ENCODE data around the gene OGA. TPM values are rescaled to one million over a fixed set of nuclear protein-coding genes. Genes with fewer than 3 reads are reported as not detected.

OGA gene
- total RNA-seq = 148 TPM

DNA sequence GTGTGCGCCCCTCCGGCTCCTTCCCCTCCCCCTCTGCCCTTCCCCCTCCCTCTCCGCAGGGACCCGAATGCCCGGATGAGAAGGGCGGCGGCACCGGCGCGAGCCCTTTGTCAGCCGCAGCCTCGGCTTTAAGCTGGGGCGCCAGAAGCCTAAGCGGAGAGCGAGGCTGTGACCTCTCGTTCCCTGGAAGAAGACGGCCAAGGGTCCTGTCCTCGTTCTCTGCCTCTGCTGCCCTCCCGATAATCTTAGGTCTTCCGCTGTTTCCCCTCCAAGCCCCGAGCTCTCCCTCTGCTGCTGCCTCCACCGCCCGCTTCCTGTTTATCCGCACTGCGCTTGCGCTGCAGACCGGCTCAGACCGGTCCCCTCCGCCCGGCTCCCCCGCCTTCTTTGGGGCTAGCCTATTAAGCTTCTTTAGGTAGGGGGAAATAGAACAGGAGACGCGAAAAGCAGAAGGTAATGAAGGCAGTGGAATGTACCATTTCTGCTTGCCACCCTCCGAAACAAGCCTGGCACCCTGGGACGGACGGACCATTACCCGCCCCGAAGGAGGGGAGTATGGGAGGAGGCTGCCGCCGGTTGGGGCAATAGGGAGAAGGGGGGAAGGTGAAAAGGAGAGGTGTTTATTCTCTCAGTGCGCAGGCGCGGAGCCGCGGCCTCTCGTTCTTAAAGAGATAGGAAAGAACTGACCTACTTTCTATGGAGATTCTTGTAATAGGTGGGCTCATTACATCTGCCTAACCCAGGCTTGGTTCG lies at the start of gene OGA:
Gene OGA (minus strand): TSS at position 326 of the 753 bp plus-strand sequence. CDS start 422 bp downstream, outside the sequence.
- Histone ChIP-seq H3K36me3 (ENCODE audit: control insufficient read depth in 3 of 3, insufficient read depth in 3 of 3, low read length in 3 of 3) (peaks cover 0 to 2% (median 2%) of the 10 kb centered on the region in 3 donors), H3K27me3 (ENCODE audit: control insufficient read depth in 3 of 3, insufficient read depth in 3 of 3, low read length in 3 of 3) (no peaks in the 10 kb centered on the region), H3K27ac (ENCODE audit: low read depth, low read length) (peak within 1 kb of the TSS; percentile 90), H3K4me1 (ENCODE audit: control insufficient read depth in 3 of 3, insufficient read depth in 3 of 3, low read length in 3 of 3) (peaks cover 17 to 29% (median 27%) of the 10 kb centered on the region in 3 donors), H3K4me3 (ENCODE audit: low read length in 3 of 3) (peak within 1 kb of the TSS; percentile 98 to 99 (median 98)), H3K9me3 (ENCODE audit: control insufficient read depth in 3 of 3, low read length in 3 of 3) (no peaks in the 10 kb centered on the region), H3K9ac (ENCODE audit: low read depth in 1 of 3, low read length in 3 of 3) (peak within 1 kb of the TSS; percentile 95 to 99 (median 97))

DNA sequence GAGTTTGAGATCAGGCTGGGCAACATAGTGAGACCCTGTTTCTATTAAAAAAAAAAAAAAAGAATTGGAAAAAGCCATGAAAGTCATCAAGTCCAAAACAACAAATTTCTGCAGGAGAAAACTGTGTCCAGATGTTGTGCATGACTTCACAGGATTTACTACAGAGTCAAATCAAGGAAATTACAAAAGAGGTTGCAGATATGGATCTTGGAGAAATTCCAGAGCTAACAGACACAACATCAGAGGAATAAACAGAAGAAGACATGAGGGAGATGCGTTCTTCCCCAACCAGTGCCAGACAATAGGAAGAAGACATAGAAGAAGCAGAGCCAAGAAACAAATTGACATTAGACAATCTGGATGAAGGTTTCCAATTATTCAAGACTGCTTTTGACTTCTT lies 49.7 kb upstream of the OGA start:
- Histone ChIP-seq H3K27me3 (ENCODE audit: control insufficient read depth in 3 of 3, insufficient read depth in 3 of 3, low read length in 3 of 3) (no peaks in the 10 kb centered on the region), H3K27ac (ENCODE audit: low read depth, low read length) (no peak overlapping the region), H3K9ac (ENCODE audit: low read depth in 1 of 3, low read length in 3 of 3) (no peak overlapping the region), H3K4me3 (ENCODE audit: low read length in 3 of 3) (no peak overlapping the region), H3K9me3 (ENCODE audit: control insufficient read depth in 3 of 3, low read length in 3 of 3) (no peaks in the 10 kb centered on the region), H3K36me3 (ENCODE audit: control insufficient read depth in 3 of 3, insufficient read depth in 3 of 3, low read length in 3 of 3) (no peaks in the 10 kb centered on the region), H3K4me1 (ENCODE audit: control insufficient read depth in 3 of 3, insufficient read depth in 3 of 3, low read length in 3 of 3) (no peaks in the 10 kb centered on the region)

DNA sequence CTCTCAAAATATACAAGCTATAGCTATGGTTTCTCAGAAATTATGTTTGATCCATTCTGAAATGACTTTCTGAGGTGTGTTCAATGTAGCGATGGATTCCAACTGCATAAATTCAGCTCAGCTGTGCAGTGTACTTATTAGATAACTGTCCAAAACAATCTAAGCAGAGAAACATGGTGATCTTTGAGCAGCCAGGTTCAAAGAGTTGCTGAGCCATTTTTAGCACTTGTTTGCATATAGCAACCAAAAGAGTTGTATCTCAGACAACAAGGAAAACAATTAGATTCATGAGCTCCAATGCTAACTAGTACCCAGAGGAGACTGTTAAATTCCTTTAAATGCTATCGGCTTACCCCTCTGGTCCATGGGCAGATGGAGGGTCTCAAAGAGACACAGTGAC lies 41.3 kb upstream of the OGA start:
- Histone ChIP-seq H3K4me1 (ENCODE audit: control insufficient read depth in 3 of 3, insufficient read depth in 3 of 3, low read length in 3 of 3) (no peaks in the 10 kb centered on the region), H3K4me3 (ENCODE audit: low read length in 3 of 3) (no peak overlapping the region), H3K9me3 (ENCODE audit: control insufficient read depth in 3 of 3, low read length in 3 of 3) (peaks cover 0 to 2% (median 0%) of the 10 kb centered on the region in 3 donors), H3K27me3 (ENCODE audit: control insufficient read depth in 3 of 3, insufficient read depth in 3 of 3, low read length in 3 of 3) (no peaks in the 10 kb centered on the region), H3K9ac (ENCODE audit: low read depth in 1 of 3, low read length in 3 of 3) (no peak overlapping the region), H3K36me3 (ENCODE audit: control insufficient read depth in 3 of 3, insufficient read depth in 3 of 3, low read length in 3 of 3) (peaks cover 0 to 2% (median 0%) of the 10 kb centered on the region in 3 donors), H3K27ac (ENCODE audit: low read depth, low read length) (no peak overlapping the region)

DNA sequence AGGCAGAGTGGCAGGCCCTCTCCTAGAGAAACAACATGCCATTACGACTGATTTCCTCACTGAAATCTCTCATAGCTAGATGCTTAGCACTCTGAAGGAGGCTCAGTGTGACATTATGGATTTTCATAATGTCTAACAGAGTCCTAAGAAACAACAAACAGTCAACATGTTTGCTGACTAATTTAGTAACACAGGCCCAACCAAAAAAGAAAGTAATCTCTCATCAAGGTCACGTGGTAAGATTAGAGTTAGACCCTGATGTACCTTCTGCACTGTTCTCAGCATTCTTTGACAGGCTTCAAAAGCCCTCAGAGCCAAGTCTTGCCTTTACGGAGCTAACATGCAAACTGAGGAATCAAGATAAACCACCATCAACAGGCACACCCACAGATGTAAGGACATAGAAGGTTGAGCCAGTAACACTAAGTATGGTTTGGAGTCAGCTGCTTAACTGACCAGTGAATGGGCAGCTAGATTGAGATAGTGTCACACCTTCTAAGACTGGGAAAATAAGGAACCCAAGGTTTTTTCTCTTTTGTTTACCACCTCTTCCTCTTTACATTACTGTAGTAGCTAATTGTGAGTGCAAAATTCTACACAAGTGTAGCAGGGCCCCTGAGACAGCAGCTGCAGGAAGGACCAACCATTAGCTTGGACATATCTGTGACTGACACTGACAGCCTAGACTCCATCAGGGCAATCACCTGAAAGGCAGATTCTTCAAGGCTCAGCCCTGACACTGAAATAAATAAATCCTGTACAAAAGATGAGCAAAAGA lies 40.7 kb upstream of the OGA start:
- no peak overlapping the region for H3K27ac ChIP-seq (ENCODE audit: low read depth, low read length)
- peaks cover 0 to 2% (median 0%) of the 10 kb centered on the region in 3 donors for H3K9me3 ChIP-seq (ENCODE audit: control insufficient read depth in 3 of 3, low read length in 3 of 3)
- H3K27me3 ChIP-seq (ENCODE audit: control insufficient read depth in 3 of 3, insufficient read depth in 3 of 3, low read length in 3 of 3) = no peaks in the 10 kb centered on the region
- no peaks in the 10 kb centered on the region for H3K4me1 ChIP-seq (ENCODE audit: control insufficient read depth in 3 of 3, insufficient read depth in 3 of 3, low read length in 3 of 3)
- H3K36me3 ChIP-seq (ENCODE audit: control insufficient read depth in 3 of 3, insufficient read depth in 3 of 3, low read length in 3 of 3) = peaks cover 0 to 2% (median 0%) of the 10 kb centered on the region in 3 donors
- H3K4me3 ChIP-seq (ENCODE audit: low read length in 3 of 3) = no peak overlapping the region
- H3K9ac ChIP-seq (ENCODE audit: low read depth in 1 of 3, low read length in 3 of 3) = no peak overlapping the region

DNA sequence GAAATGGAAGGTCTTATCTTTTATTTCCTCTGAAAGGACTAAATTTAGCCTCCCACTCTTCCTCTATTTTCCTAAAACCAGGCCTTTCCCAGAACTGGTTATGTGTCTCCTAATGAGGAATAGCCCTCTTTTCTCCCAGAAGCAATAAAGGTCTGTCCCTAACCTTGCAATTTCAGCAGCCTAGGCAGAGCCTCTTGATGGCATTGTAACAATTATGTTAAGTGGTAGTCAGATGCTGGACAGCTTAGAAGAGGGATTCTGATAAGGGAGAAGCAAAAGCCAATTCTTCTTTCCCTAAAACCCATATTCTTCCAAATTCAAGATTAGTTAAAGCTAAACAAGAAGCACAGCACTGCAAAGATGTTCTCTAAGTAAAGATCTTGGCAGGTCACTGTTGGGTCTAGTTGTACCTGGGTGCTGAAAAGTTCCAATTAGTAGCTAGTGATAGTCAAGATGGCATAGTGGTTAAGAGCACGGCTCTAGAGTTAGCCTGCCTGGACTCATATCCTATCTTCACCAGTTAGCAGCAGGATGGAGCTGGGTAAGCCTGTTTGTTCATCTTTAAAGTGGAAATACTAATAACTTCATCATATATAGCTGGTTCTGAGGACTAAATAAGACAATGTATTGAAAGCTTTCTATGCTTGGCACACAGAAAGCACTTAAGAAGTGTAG lies 39.7 kb upstream of the OGA start:
- Histone ChIP-seq H3K9me3 (ENCODE audit: control insufficient read depth in 3 of 3, low read length in 3 of 3) (peaks cover 0 to 2% (median 0%) of the 10 kb centered on the region in 3 donors), H3K4me1 (ENCODE audit: control insufficient read depth in 3 of 3, insufficient read depth in 3 of 3, low read length in 3 of 3) (no peaks in the 10 kb centered on the region), H3K4me3 (ENCODE audit: low read length in 3 of 3) (no peak overlapping the region), H3K9ac (ENCODE audit: low read depth in 1 of 3, low read length in 3 of 3) (no peak overlapping the region), H3K27ac (ENCODE audit: low read depth, low read length) (no peak overlapping the region), H3K36me3 (ENCODE audit: control insufficient read depth in 3 of 3, insufficient read depth in 3 of 3, low read length in 3 of 3) (peaks cover 0 to 2% (median 0%) of the 10 kb centered on the region in 3 donors), H3K27me3 (ENCODE audit: control insufficient read depth in 3 of 3, insufficient read depth in 3 of 3, low read length in 3 of 3) (no peaks in the 10 kb centered on the region)

DNA sequence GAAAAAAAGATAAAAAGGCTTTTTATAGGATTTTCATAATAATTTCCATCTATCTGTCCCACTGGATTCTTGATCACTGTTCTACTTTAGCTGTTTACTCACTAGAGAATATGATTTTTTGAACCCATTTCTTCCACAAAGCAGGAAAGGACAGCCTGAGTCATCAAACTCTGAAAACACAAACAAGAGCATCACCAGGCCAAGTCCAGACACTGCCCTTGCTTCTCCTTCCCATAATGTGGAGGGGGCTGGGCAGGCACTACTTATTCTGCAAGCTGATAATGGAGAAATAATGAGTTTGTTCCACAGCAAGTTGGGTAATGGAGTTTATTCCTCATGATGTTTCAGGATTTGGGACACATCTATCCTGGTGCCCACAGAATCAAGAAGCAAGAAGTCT lies 38.4 kb upstream of the OGA start:
- Histone ChIP-seq H3K27ac (ENCODE audit: low read depth, low read length) (no peak overlapping the region), H3K36me3 (ENCODE audit: control insufficient read depth in 3 of 3, insufficient read depth in 3 of 3, low read length in 3 of 3) (no peaks in the 10 kb centered on the region), H3K4me3 (ENCODE audit: low read length in 3 of 3) (no peak overlapping the region), H3K27me3 (ENCODE audit: control insufficient read depth in 3 of 3, insufficient read depth in 3 of 3, low read length in 3 of 3) (no peaks in the 10 kb centered on the region), H3K4me1 (ENCODE audit: control insufficient read depth in 3 of 3, insufficient read depth in 3 of 3, low read length in 3 of 3) (no peaks in the 10 kb centered on the region), H3K9me3 (ENCODE audit: control insufficient read depth in 3 of 3, low read length in 3 of 3) (peaks cover 0 to 2% (median 0%) of the 10 kb centered on the region in 3 donors), H3K9ac (ENCODE audit: low read depth in 1 of 3, low read length in 3 of 3) (no peak overlapping the region)

DNA sequence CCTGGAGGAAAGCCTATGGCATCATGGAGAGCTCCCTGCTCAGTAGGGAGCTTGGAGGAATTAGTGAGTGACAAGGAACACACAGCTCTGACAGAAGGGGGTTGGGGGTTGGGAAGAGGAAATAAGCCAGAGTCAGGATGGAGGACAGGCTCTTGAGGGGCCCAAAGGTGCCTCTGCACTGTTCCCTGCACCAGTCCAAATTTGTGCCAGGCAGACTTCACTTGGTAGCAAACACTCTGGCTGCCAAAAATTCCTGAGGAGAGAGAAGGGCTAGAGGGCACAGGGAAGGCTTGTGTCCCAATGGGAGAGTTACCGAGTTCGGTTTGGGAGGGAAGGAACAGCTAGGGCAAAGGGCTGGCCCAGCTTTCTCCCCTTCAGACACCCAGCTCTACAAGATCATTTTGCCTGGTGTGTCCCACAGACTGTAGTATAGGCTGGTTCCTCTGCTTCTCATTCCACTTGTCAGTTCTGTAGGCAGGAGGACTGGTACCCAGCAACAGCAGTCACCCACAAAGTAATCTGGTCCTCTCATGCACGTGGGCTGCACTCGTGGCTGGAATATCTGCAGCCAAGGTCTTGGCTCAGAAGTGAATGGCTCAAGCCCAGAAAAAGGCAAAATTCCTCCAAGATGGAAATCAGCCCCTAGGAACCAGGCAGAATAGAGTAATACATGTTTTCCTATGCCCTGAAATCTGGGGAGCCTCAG lies 33.3 kb upstream of the OGA start:
- peaks cover 0 to 11% (median 0%) of the 10 kb centered on the region in 3 donors for H3K4me1 ChIP-seq (ENCODE audit: control insufficient read depth in 3 of 3, insufficient read depth in 3 of 3, low read length in 3 of 3)
- peaks cover 0 to 3% (median 0%) of the 10 kb centered on the region in 3 donors for H3K27me3 ChIP-seq (ENCODE audit: control insufficient read depth in 3 of 3, insufficient read depth in 3 of 3, low read length in 3 of 3)
- no peak overlapping the region for H3K9ac ChIP-seq (ENCODE audit: low read depth in 1 of 3, low read length in 3 of 3)
- H3K9me3 ChIP-seq (ENCODE audit: control insufficient read depth in 3 of 3, low read length in 3 of 3) = no peaks in the 10 kb centered on the region
- no peak overlapping the region for H3K4me3 ChIP-seq (ENCODE audit: low read length in 3 of 3)
- H3K27ac ChIP-seq (ENCODE audit: low read depth, low read length) = no peak overlapping the region
- peaks cover 16 to 25% (median 16%) of the 10 kb centered on the region in 3 donors for H3K36me3 ChIP-seq (ENCODE audit: control insufficient read depth in 3 of 3, insufficient read depth in 3 of 3, low read length in 3 of 3)

DNA sequence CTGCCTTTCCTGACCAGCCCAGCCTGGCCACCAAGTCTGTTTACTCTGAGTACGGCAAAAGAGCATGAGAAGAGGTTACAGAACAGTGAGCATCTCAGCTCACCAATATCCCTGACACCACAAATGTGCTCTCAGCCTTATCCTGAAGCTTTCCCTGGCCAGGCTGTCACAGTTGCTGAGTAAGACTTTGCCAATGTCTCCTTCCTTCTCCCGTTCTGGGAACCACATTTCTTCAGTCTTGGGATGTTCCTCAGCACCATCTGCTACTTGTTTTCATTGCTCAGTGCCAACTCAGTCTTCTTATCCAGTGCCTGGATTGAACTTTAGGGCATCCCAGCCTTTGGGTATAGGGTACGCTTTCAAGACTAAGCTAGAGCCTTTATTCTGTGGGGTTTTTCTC lies 32.5 kb upstream of the OGA start:
- Histone ChIP-seq H3K4me1 (ENCODE audit: control insufficient read depth in 3 of 3, insufficient read depth in 3 of 3, low read length in 3 of 3) (peaks cover 0 to 11% (median 0%) of the 10 kb centered on the region in 3 donors), H3K27ac (ENCODE audit: low read depth, low read length) (no peak overlapping the region), H3K36me3 (ENCODE audit: control insufficient read depth in 3 of 3, insufficient read depth in 3 of 3, low read length in 3 of 3) (peaks cover 16 to 32% (median 18%) of the 10 kb centered on the region in 3 donors)

DNA sequence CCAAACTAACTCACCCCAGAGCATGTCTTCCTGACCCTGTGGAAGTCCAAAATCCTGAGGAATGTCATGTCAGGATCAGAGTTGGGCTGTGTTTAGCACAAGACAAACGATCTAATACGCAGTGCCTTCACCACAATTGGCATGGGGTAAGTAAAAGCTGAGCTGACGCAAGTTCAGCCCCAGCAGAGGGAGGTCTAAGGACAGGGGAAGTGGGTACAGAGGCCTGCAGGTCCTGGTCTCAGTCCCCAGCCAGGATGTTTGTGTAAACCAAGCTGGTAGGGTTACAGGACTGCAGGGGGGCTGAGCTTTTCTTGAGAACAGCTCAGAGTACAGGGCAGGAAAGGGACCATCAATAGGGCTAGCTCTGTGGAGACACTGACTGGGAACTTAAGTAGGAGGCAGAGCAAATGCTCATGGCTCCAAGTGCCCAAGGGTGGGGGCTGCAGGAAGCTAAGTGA lies 30.7 kb upstream of the OGA start:
- no peak overlapping the region for H3K27ac ChIP-seq (ENCODE audit: low read depth, low read length)
- no peak overlapping the region for H3K9ac ChIP-seq (ENCODE audit: low read depth in 1 of 3, low read length in 3 of 3)
- peaks cover 0 to 3% (median 0%) of the 10 kb centered on the region in 3 donors for H3K27me3 ChIP-seq (ENCODE audit: control insufficient read depth in 3 of 3, insufficient read depth in 3 of 3, low read length in 3 of 3)
- no peaks in the 10 kb centered on the region for H3K9me3 ChIP-seq (ENCODE audit: control insufficient read depth in 3 of 3, low read length in 3 of 3)
- H3K4me3 ChIP-seq (ENCODE audit: low read length in 3 of 3) = no peak overlapping the region
- H3K36me3 ChIP-seq (ENCODE audit: control insufficient read depth in 3 of 3, insufficient read depth in 3 of 3, low read length in 3 of 3) = peaks cover 16 to 38% (median 18%) of the 10 kb centered on the region in 3 donors
- H3K4me1 ChIP-seq (ENCODE audit: control insufficient read depth in 3 of 3, insufficient read depth in 3 of 3, low read length in 3 of 3) = peaks cover 0 to 11% (median 0%) of the 10 kb centered on the region in 3 donors

More for the DNA sequence above, 32.5 kb upstream of the OGA start:
- Histone ChIP-seq H3K27me3 (ENCODE audit: control insufficient read depth in 3 of 3, insufficient read depth in 3 of 3, low read length in 3 of 3) (peaks cover 0 to 3% (median 0%) of the 10 kb centered on the region in 3 donors), H3K9ac (ENCODE audit: low read depth in 1 of 3, low read length in 3 of 3) (no peak overlapping the region), H3K4me3 (ENCODE audit: low read length in 3 of 3) (no peak overlapping the region), H3K9me3 (ENCODE audit: control insufficient read depth in 3 of 3, low read length in 3 of 3) (no peaks in the 10 kb centered on the region)
